ENCODE results near the gene SUCLG2. TPM values are rescaled to one million over a fixed set of nuclear protein-coding genes. Genes with fewer than 3 reads are reported as not detected.

SUCLG2 gene
- total RNA-seq, 1 donor from 2014 or later = 33.8 TPM

- no peak overlapping the region for H3K4me3 Mint-ChIP-seq (ENCODE audit: unreplicated experiment)
- peaks cover 2% of the 10 kb centered on the region for H3K27me3 Mint-ChIP-seq (ENCODE audit: unreplicated experiment)
- no peak for DNase-seq (ENCODE audit: low spot score)
- H3K9me3 Mint-ChIP-seq (ENCODE audit: unreplicated experiment) = no peaks in the 10 kb centered on the region
- no peak overlapping the region for H3K27ac Mint-ChIP-seq (ENCODE audit: unreplicated experiment)
- no peak for TF ChIP-seq CTCF (IDR thresholded peaks at IDR 0.05; ENCODE audit: unreplicated experiment)
- H3K36me3 Mint-ChIP-seq (ENCODE audit: low read depth, unreplicated experiment) = no peaks in the 10 kb centered on the region
- no peaks in the 10 kb centered on the region for H3K4me1 Mint-ChIP-seq (ENCODE audit: unreplicated experiment)
Observed at GRCh38 chr3:67470207-67470606, 184.2 kb downstream of the SUCLG2 start.

DNA sequence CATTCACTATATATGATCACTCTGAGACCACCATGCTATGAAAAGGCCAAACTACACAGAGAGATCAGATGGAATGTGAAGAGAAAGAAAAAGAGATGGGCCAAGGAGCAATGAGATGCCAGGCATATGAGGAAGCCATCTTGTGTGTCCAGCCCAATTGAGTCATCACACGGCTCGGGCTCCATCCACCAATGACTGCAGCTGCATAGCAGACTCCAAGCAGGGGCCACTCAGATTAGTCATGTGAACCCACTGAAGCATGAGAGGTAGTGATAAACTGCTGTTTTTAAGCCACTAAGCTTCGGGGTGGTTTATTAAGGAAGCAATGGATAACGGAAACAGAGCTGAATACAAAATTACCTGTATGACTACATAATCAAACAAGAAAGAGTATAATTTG, 185.9 kb downstream of the SUCLG2 start:
- H3K9me3 Mint-ChIP-seq (ENCODE audit: unreplicated experiment) = no peaks in the 10 kb centered on the region
- H3K36me3 Mint-ChIP-seq (ENCODE audit: low read depth, unreplicated experiment) = no peaks in the 10 kb centered on the region
- DNase-seq (ENCODE audit: low spot score) = no peak
- H3K4me1 Mint-ChIP-seq (ENCODE audit: unreplicated experiment) = no peaks in the 10 kb centered on the region
- H3K27ac Mint-ChIP-seq (ENCODE audit: unreplicated experiment) = no peak overlapping the region
- no peak for TF ChIP-seq CTCF (IDR thresholded peaks at IDR 0.05; ENCODE audit: unreplicated experiment)
- H3K4me3 Mint-ChIP-seq (ENCODE audit: unreplicated experiment) = no peak overlapping the region
- peaks cover 2% of the 10 kb centered on the region for H3K27me3 Mint-ChIP-seq (ENCODE audit: unreplicated experiment)

DNA sequence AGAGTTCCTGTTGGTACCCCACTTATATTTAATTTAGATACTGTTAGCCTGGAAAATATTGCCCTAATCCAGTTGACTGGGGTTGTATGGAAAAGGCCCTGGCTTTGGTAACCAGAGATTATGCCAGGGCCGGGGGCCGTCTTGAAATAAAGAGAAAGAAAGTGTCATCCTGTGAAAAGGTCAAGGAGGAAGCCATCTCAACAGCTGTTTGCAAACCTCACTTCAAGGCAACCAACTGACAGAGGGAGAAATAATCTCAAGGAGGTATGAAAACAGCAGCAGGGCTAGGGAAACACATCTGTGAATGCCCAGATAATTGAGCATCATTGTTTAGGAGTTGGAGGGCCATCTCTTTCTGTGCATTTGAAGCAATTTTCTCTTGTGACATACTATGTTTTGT, 190.8 kb downstream of the SUCLG2 start:
- Mint-ChIP-seq H3K4me3 (ENCODE audit: unreplicated experiment) (no peak overlapping the region), H3K27me3 (ENCODE audit: unreplicated experiment) (no peaks in the 10 kb centered on the region), H3K9me3 (ENCODE audit: unreplicated experiment) (no peaks in the 10 kb centered on the region), H3K27ac (ENCODE audit: unreplicated experiment) (no peak overlapping the region), H3K36me3 (ENCODE audit: low read depth, unreplicated experiment) (no peaks in the 10 kb centered on the region), H3K4me1 (ENCODE audit: unreplicated experiment) (no peaks in the 10 kb centered on the region)
- TF ChIP-seq CTCF (IDR thresholded peaks at IDR 0.05; ENCODE audit: unreplicated experiment) = no peak
- no peak for DNase-seq (ENCODE audit: low spot score)

DNA sequence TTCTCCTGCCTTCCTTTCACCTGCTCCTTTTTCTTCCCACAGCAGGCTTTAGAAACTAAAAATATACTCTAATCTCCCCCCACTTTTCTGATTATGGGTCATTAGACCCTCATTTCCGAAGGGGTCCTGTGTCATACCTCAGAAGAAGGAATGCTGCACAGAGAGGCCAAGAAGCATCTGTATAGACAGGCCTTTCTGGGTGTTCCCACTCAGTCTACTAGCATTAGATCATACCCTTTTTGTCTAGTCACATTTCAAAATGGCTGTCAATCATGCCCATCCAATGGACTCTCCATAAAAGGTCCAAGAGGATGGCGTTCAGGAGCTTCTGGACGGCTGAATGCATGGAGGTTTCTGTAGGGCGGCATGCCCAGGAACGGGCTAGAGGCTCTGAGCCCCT, 192.2 kb downstream of the SUCLG2 start:
- Mint-ChIP-seq H3K27ac (ENCODE audit: unreplicated experiment) (no peak overlapping the region), H3K27me3 (ENCODE audit: unreplicated experiment) (no peaks in the 10 kb centered on the region), H3K9me3 (ENCODE audit: unreplicated experiment) (no peaks in the 10 kb centered on the region), H3K36me3 (ENCODE audit: low read depth, unreplicated experiment) (no peaks in the 10 kb centered on the region), H3K4me3 (ENCODE audit: unreplicated experiment) (no peak overlapping the region), H3K4me1 (ENCODE audit: unreplicated experiment) (peaks cover 2% of the 10 kb centered on the region)
- DNase-seq (ENCODE audit: low spot score) = no peak
- no peak for TF ChIP-seq CTCF (IDR thresholded peaks at IDR 0.05; ENCODE audit: unreplicated experiment)

DNA sequence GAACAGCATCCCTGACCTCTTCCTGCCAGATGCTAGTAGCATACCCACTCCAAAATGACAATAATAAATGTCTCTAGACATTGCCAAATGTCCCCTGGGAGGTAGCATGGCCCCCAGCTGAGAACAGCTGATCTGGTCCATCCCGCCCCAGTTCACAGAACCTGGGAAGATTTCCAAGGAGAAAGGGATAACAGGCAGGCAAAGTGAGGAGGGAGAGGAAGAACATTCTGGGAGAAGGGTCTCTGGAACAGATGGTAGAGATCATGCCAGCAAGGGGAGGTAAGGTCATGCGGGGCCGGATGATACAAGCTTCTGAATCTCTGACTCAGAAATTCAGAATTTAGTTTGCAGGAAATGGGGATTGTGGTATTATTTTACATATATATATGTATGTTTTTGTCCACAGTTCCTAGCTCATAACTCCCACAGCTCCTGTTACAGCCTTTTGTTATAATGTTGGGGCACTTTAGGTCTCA, 192.7 kb downstream of the SUCLG2 start:
- no peak overlapping the region for H3K27ac Mint-ChIP-seq (ENCODE audit: unreplicated experiment)
- no peak for DNase-seq (ENCODE audit: low spot score)
- no peaks in the 10 kb centered on the region for H3K27me3 Mint-ChIP-seq (ENCODE audit: unreplicated experiment)
- no peak overlapping the region for H3K4me3 Mint-ChIP-seq (ENCODE audit: unreplicated experiment)
- H3K9me3 Mint-ChIP-seq (ENCODE audit: unreplicated experiment) = no peaks in the 10 kb centered on the region
- no peaks in the 10 kb centered on the region for H3K36me3 Mint-ChIP-seq (ENCODE audit: low read depth, unreplicated experiment)
- TF ChIP-seq CTCF (IDR thresholded peaks at IDR 0.05; ENCODE audit: unreplicated experiment) = no peak
- H3K4me1 Mint-ChIP-seq (ENCODE audit: unreplicated experiment) = peaks cover 2% of the 10 kb centered on the region

All from endothelial cell (in vitro differentiated cells).